ENCODE results near the gene CCL20. TPM values are rescaled to one million over a fixed set of nuclear protein-coding genes. Genes with fewer than 3 reads are reported as not detected.

CCL20 gene
- total RNA-seq, 2 donors from 2014 or later, result not detected

DNA sequence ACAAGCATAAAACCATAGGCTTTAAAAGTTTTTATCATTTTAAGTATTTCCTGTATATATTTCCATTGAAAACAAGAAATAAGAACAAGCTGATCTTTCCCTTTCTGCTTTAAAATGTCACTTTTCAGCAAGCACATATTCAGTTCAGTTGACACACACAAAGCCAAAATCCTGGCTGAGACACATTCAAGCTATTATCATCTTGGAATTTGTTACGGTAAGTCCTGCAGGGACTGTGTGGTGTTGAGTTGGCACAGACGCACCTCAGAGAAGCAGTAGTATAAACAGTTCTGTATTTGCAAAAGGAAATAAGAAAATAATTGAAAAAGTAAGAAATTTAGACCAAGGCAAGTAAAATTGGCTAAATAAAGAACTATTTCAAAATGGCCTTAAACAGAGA, 47.4 kb downstream of the CCL20 start:
- no peak for DNase-seq
- TF ChIP-seq, protein P1, sequence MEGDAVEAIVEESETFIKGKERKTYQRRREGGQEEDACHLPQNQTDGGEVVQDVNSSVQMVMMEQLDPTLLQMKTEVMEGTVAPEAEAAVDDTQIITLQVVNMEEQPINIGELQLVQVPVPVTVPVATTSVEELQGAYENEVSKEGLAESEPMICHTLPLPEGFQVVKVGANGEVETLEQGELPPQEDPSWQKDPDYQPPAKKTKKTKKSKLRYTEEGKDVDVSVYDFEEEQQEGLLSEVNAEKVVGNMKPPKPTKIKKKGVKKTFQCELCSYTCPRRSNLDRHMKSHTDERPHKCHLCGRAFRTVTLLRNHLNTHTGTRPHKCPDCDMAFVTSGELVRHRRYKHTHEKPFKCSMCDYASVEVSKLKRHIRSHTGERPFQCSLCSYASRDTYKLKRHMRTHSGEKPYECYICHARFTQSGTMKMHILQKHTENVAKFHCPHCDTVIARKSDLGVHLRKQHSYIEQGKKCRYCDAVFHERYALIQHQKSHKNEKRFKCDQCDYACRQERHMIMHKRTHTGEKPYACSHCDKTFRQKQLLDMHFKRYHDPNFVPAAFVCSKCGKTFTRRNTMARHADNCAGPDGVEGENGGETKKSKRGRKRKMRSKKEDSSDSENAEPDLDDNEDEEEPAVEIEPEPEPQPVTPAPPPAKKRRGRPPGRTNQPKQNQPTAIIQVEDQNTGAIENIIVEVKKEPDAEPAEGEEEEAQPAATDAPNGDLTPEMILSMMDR (conservative IDR thresholded peaks at IDR 0.05), result no peak
- H3K36me3 ChIP-seq (ENCODE audit: control insufficient read depth, insufficient read depth, low read length), result no peaks in the 10 kb centered on the region
- H3K27ac Mint-ChIP-seq, result no peak overlapping the region
- H3K27ac ChIP-seq (ENCODE audit: low read depth, low read length), result no peak overlapping the region
- peaks cover 8% of the 10 kb centered on the region for H3K4me1 Mint-ChIP-seq
- H3K4me3 Mint-ChIP-seq, result no peak overlapping the region
- H3K9me3 Mint-ChIP-seq, result no peaks in the 10 kb centered on the region
- H3K27me3 ChIP-seq (ENCODE audit: control insufficient read depth, insufficient read depth, low read length, poor library complexity, severe bottlenecking), result no peaks in the 10 kb centered on the region
- 97 to 100% methylated on average over 2 of the region's 2 CpGs for WGBS, 2 experiments (ENCODE audit: insufficient coverage in 1 of 2, insufficient read length in 1 of 2)
- H3K36me3 Mint-ChIP-seq (ENCODE audit: low read depth), result no peaks in the 10 kb centered on the region
- peaks cover 5% of the 10 kb centered on the region for H3K4me1 ChIP-seq (ENCODE audit: control insufficient read depth, insufficient read depth, low read length)
- H3K27me3 Mint-ChIP-seq (ENCODE audit: insufficient read depth), result no peaks in the 10 kb centered on the region
- no peak overlapping the region for H3K4me3 ChIP-seq (ENCODE audit: low read length)
- H3K9me3 ChIP-seq (ENCODE audit: control insufficient read depth, low read length), result no peaks in the 10 kb centered on the region
- no peak overlapping the region for H3K9ac ChIP-seq (ENCODE audit: extremely low read depth, low read length, poor library complexity, severe bottlenecking)

DNA sequence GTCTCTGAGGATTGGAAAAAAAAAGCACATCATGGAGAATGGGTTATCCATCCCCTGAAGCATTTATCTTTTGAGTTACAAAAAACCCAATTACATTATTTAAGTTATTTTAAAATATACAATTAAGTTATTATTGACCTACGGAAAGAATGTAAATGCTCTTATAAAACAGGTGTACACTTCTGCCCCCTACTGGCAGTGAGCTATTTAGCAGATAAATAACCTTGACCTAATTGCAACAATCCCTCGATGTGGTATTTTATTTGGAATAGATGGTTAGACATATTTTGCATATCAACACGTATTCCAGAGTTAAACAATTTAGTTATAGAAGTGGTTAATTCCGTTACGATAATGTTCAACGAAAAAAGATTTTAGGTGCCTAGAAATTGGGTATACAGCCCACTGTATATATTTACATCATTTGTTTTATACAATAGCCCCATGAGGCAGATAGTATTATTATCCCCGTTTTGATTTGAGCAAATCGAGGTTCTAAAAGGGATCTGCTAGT, 48.6 kb downstream of the CCL20 start:
- no peak overlapping the region for H3K4me3 Mint-ChIP-seq
- H3K36me3 Mint-ChIP-seq (ENCODE audit: low read depth), result no peaks in the 10 kb centered on the region
- no peaks in the 10 kb centered on the region for H3K27me3 Mint-ChIP-seq (ENCODE audit: insufficient read depth)
- peaks cover 5% of the 10 kb centered on the region for H3K4me1 ChIP-seq (ENCODE audit: control insufficient read depth, insufficient read depth, low read length)
- no peak overlapping the region for H3K27ac ChIP-seq (ENCODE audit: low read depth, low read length)
- no peak for DNase-seq
- H3K9me3 ChIP-seq (ENCODE audit: control insufficient read depth, low read length), result no peaks in the 10 kb centered on the region
- no peaks in the 10 kb centered on the region for H3K36me3 ChIP-seq (ENCODE audit: control insufficient read depth, insufficient read depth, low read length)
- no peaks in the 10 kb centered on the region for H3K27me3 ChIP-seq (ENCODE audit: control insufficient read depth, insufficient read depth, low read length, poor library complexity, severe bottlenecking)
- TF ChIP-seq, protein P1 (conservative IDR thresholded peaks at IDR 0.05), result peak; percentile 94
- no peak overlapping the region for H3K4me3 ChIP-seq (ENCODE audit: low read length)
- 53% methylated on average over 7 of the region's 8 CpGs; no CpG with 5 or more reads in 1 of the 2 experiments for WGBS, 2 experiments (ENCODE audit: insufficient coverage in 1 of 2, insufficient read length in 1 of 2)
- H3K9me3 Mint-ChIP-seq, result no peaks in the 10 kb centered on the region
- H3K27ac Mint-ChIP-seq, result peak overlapping the region; percentile 41
- H3K9ac ChIP-seq (ENCODE audit: extremely low read depth, low read length, poor library complexity, severe bottlenecking), result no peak overlapping the region
- H3K4me1 Mint-ChIP-seq, result peaks cover 8% of the 10 kb centered on the region

DNA sequence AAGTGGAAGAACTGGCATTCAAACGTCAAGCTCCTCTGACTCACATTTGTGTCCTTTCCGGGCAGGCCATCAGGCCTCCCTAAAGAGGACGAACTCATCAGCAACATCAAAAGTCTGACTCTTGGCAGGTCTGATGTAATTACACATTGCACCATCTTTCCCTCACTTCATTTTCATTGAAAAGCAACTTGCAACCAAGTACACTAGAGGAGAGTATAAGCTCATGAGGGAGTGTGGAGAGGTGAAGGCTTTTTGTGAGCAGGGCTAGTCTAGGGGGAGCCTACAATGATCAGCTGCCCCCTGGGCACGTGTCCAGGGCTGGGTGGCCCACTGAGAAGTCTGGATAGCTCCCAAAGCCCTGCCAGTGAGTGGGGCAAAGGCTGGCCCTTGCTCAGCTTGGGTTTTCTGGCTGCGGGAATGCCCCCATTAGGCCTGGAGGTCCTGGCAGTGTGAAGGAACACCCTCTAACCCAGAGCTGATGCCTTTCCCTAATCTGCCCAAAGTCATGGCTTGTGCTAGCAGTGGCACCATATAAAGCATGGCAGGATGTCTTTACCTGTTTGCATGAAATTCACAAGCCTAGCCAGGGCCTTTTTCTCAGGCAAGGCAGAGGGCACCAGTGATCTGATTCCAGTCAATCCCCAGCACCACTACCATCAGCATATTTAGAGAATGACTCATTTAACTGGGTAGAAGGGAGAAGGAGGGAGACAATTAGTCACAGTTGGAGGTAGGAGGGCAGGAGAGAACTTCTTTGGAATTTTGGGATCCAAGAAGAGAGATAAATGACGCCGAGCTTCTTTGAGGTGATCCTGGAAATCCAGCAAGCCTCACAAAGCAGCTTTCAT, 49.3 kb downstream of the CCL20 start:
- DNase-seq, result peak; percentile 84
- peaks cover 8% of the 10 kb centered on the region for H3K4me1 Mint-ChIP-seq
- H3K27ac ChIP-seq (ENCODE audit: low read depth, low read length), result no peak overlapping the region
- no peak overlapping the region for H3K4me3 Mint-ChIP-seq
- no peaks in the 10 kb centered on the region for H3K27me3 Mint-ChIP-seq (ENCODE audit: insufficient read depth)
- H3K9me3 Mint-ChIP-seq, result no peaks in the 10 kb centered on the region
- H3K9me3 ChIP-seq (ENCODE audit: control insufficient read depth, low read length), result no peaks in the 10 kb centered on the region
- H3K27me3 ChIP-seq (ENCODE audit: control insufficient read depth, insufficient read depth, low read length, poor library complexity, severe bottlenecking), result no peaks in the 10 kb centered on the region
- H3K36me3 ChIP-seq (ENCODE audit: control insufficient read depth, insufficient read depth, low read length), result no peaks in the 10 kb centered on the region
- H3K4me1 ChIP-seq (ENCODE audit: control insufficient read depth, insufficient read depth, low read length), result peaks cover 5% of the 10 kb centered on the region
- TF ChIP-seq, protein P1 (conservative IDR thresholded peaks at IDR 0.05), result no peak
- peak overlapping the region; percentile 63 for H3K27ac Mint-ChIP-seq
- no peak overlapping the region for H3K9ac ChIP-seq (ENCODE audit: extremely low read depth, low read length, poor library complexity, severe bottlenecking)
- WGBS, 2 experiments (ENCODE audit: insufficient coverage in 1 of 2, insufficient read length in 1 of 2), result 46 to 71% methylated on average over 5 to 7 of the region's 7 CpGs
- no peaks in the 10 kb centered on the region for H3K36me3 Mint-ChIP-seq (ENCODE audit: low read depth)
- no peak overlapping the region for H3K4me3 ChIP-seq (ENCODE audit: low read length)

Measured in endodermal cell (in vitro differentiated cells).